Activated CD8-positive, alpha-beta memory T cell treated with anti-CD3 and anti-CD28 coated beads for 1 hour (primary cell): Measurements from ENCODE around the gene HNRNPCL1.
"Not testable (repeated sequence)": the region's sequence is repeated elsewhere in the genome, so short reads cannot be mapped to it uniquely, and the experiment has no call there.

ENCODE experiments used
- DNase-seq, 2 donors: peaks; one replicate each; pipeline ENCODE4 v3.0.0-alpha.2; 2020; ENCODE audit warnings: low read depth in 1 of 2; ENCODE audit errors: extremely low read depth in 1 of 2

The HNRNPCL1 gene

DNA sequence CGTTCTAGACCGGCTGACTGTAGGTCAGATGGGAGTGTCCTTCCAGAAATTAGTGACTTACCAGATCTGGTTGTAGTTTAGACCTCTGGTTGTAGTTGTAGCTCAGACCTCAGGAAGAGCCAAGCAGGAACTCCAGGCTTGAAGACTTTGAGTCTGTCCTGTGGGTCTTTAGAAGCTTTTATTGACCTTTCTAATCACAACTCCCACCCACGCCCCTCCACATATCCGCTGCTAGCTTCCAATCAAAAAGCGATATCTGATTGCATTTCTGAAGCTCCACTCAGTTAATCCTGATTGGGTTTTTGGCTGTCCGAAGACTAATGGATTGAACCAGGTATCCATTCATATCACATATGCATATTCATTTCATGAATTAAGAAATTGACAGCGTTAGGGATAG, at the start of gene HNRNPCL1:
TSS of gene HNRNPCL1 (minus strand) at position 101 of the 400 bp plus-strand sequence. CDS start 431 bp downstream, outside the sequence.
- DNase-seq, result not testable (repeated sequence)

DNA sequence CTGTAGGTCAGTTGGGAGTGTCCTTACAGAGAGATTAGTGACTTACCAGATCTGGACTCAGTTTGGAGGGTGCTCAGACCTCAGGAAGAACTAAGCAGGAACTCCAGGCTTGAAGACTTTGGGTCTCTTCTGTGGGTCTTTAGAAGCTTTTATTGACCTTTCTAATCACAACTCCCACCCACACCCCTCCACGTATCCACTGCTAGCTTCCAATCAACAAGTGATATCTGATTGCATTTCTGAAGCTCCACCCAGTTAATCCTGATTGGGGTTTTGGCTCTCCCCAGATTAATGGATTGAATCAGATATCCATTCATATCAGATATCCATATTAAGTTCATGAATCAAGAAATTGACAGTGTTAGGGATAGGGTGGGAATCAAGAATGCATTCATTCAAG, 49.6 kb upstream of the HNRNPCL1 start, which contains the start of gene PRAMEF10:
TSS of gene PRAMEF10 (minus strand) at position 101 of the 400 bp plus-strand sequence. CDS start 2,423 bp downstream, outside the sequence.
- not testable (repeated sequence) for DNase-seq

DNA sequence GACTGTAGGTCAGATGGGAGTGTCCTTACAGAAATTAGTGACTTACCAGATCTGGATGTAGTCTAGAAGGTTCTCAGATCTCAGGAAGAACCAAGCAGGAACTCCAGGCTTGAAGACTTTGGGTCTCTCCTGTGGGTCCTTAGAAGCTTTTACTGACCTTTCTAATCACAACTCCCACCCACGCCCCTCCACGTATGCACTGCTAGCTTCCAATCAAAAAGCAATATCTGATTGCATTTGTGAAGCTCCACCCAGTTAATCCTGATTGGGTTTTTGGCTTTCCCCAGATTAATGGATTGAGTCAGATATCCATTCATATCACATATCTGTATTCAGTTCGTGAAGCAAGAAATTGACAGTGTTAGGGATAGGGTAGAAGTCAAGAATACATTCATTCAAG, 37.6 kb upstream of the HNRNPCL1 start, which contains the start of gene PRAMEF4:
TSS of gene PRAMEF4 (minus strand) at position 101 of the 400 bp plus-strand sequence. CDS start 2,807 bp downstream, outside the sequence.
- not testable (repeated sequence) for DNase-seq

DNA sequence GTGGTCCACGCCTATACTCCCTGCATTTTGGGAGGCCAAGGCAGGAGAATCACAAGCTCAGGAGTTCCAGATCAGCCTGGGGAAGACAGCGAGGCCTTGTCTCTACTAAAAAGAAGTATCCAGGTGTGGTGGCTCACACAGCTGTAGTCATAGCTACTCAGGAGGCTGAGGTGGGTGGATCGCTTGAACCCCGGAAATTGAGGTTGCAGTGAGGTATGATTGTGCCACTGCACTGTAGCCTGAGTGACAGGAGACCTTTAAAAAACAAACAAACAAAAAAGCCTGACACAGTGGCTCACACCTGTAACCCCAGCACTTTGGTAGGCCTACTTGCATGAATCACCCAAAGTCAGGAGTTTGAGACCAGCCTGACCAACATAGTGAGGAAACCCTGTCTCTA, 29.9 kb upstream of the HNRNPCL1 start:
- DNase-seq, result not testable (repeated sequence)

DNA sequence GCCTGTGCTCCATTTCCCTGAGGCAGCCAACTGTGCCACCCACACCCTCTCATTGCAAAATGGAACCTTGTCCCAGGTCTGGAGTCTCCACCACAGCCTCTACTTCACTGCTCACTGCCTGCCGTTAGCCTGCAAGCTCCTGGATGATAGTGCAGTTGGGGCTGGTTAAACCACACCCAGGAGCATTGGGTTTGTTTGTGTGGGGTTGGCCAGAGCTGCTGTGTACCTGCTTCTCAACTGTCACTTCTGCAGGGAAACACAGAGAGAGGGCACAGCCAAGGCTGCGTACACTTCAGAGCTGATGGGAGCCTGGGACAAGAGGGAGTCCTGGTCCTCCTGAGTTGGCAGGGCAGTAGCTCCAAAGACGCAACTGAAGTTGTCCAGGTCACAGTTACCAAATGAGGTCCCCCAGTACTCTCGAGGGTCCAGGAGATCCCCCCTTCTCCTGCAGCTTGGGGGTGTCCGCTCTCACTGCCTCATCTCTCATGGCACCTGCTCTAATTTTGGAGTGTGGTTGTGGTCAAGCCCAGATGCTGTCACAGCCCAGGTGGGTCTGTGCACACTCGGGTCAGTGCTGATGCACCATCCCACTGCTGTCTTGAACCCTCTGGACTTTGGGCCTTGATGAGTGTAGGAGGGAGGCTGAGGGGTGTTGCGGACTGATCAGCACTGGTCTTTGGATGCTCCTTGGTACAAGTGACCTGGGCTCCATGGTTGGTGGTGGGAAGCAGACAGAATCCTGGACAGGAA, 14.8 kb upstream of the HNRNPCL1 start:
- not testable (repeated sequence) for DNase-seq

DNA sequence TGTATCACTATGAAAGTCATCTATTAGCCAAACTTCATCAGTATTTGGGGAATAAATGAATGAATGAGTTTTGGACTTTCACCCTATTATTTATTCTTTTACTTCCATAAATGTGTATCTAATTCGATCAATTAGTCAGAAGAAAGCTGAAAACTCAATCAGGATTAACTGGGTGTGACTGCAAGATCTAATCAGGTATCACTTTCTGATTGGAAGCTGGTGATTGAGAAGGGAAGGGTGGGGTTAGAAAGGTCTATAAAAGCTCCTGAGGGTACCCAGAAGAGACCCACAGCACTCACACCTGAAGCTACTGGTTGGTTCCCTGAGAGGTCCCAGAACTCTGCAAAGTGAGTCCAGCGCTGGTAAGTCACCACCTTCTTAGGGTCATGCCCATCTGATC, 8.3 kb upstream of the HNRNPCL1 start, which contains the start of gene PRAMEF2:
TSS of gene PRAMEF2 (plus strand) at position 301 of the 400 bp plus-strand sequence. CDS start 1,924 bp downstream, outside the sequence.
- not testable (repeated sequence) for DNase-seq

DNA sequence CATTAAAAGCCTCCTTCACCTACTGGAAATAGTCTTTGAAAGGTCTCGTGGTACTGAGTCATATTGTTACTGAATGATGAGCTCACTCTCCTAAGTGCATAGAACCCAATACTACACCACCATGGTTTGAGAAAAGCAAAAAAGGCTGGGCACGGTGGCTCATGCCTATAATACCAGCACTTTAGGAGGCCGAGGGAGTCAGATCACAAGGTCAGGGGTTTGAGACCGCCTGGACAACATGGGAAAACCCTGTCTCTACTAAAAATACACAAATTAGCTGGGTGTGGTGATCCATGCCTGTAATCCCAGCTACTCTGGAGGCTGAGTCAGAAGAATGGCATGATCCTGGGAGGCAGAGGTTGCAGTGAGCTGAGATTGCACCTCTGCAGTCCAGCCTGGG, 3.3 kb upstream of the HNRNPCL1 start:
- no peak for DNase-seq

DNA sequence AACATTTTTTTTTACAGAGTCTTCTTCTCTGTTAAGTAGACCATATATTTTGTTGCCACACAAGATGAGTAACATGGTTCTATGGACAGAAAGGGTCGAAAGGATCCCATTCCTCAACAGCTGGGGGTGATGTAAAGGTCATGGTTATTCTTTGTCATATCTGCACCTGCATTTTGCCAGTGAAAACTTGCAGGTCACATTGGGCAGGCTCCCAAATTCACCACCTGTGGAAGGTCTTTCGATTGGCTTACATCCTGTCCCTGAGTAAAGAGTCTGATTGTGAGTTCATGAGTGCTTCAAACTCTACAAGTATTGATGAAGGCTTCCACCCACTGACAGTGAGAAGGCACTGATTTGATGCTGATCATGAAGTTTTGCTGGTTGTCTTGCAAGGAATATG, 15.3 kb downstream of the HNRNPCL1 start:
- DNase-seq, result not testable (repeated sequence)

DNA sequence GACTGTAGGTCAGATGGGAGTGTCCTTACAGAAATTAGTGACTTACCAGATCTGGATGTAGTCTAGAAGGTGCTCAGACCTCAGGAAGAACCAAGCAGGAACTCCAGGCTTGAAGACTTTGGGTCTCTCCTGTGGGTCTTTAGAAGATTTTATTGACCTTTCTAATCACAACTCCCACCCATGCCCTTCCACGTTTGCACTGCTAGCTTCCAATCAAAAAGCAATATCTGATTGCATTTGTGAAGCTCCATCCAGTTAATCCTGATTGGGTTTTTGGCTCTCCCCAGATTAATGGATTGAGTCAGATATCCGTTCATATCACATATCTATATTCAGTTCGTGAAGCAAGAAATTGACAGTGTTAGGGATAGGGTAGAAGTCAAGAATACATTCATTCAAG, 17.2 kb downstream of the HNRNPCL1 start, which contains the start of gene PRAMEF11:
TSS of gene PRAMEF11 (minus strand) at position 101 of the 400 bp plus-strand sequence. CDS start 2,621 bp downstream, outside the sequence.
- DNase-seq, result not testable (repeated sequence)

DNA sequence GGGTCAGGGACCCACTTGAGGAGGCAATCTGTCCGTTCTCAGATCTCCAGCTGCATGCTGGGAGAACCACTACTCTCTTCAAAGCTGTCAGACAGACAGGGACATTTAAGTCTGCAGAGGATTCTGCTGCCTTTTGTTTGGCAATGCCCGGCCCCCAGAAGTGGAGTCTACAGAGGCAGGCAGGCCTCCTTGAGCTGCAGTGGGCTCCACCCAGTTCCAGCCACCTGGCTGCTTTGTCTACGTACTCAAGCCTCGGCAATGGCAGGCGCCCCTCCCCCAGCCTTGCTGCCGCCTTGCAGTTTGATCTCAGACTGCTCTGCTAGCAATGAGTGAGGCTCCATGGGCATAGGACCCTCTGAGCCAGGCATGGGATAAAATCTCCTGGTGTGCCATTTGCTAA, 29.5 kb downstream of the HNRNPCL1 start:
- not testable (repeated sequence) for DNase-seq

DNA sequence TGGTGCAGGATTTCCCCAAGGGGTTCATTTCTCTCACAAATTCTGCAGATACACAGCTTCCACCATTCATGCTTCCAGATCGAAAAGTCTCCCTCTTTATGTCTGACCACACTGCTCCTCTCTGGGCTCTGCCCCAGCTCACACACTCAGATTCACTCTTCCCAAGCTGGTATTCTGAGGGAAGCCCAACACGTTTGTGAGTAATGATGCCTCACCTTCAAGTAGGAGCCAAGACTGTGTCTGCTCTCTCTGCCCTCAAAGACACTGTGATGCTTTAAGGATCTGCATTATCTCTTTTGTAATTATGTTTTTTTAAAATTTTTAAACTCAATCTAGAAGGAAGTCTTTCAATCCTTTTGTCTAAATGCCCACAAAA, 37.1 kb downstream of the HNRNPCL1 start:
- DNase-seq, result no peak

DNA sequence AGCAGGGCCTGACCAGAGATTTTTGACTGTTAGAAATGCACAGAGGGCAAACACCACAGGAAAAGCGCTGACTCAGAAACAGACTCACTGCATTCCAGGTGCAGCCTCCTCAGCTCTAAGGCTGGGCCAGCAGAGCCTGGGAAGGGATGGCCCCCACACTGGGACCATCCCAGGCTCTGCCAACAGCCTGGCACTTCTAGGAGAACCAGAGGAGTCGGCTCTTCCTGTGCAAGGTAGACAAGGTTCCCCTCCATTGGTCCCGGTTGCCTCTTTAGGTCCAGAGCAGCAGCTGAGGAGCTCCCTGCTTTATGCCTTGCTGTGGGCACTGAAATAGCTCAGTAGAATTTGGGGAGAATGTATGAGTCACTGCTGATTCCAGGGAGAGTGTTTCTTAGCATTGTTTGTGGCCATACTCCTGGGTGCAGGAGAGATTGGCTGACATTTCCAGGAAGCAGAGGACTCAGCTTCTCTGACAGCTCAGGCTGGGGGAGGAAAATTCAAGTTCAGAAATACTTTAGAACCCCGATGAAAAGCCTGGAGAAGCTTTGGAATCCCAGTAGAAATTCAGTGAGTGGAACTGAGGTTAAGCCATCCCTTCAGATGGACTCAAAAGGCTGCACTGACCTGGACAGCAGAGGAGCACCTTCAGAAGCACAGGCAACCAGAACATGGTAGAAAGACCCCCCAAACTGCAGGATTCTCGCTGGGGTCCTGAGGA, 37.7 kb downstream of the HNRNPCL1 start:
- DNase-seq, result no peak

DNA sequence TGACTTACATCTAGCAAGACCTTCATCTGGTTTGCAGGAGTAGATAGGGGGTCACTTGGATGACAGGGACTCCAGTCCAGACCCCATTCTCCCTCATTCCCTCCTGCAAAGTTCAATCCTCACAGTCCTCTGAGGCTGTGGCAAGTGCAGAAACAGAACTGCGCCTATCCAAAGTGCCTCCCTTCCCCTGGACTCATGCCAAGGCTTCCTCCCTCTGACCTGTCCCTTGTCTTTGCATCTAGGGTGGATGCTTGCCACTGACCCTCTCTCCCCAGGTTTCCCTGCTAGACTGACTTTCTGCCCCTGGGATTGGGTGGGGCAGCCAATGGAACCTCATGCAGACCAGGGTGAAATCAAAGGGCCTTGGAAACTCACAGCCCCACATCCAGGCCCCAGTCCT, 38.6 kb downstream of the HNRNPCL1 start:
- DNase-seq, result no peak

DNA sequence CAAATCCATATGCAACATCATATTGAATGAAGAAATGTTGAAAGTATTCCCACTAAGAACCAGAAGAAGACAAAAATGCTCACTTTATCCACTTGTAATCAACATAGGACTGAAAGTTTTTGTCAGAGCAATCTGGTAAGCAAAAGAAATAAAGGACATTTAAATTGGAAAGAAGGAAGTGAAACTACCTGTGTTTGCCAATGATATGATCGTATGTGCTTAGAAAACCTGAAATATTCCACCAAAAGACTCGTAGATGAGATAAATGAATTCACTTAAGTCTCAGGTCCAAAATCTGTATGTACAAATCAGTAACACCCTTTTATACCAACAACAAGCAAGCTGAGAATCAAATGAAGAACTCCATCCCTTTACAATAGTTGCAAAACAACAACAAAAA, 48.8 kb downstream of the HNRNPCL1 start:
- DNase-seq, result no peak

DNA sequence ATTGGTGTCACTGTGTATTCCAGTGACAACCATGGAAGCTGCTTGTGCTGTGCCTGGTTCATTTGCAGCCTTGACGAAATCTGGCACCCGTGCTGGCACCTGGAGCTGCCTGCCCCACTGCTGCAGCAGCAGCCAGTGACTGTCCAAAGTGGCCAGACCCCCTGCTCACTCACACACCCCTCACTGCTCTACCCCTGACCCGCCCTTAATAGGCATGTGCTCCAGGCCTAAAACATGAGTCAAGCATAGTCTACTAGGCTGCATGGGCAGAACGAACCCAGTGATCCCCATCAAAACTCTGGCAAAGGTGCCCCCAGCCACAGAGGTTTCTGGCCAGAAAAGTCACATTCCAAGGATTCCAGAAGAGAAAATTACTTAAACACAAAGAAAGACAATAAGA, 49.6 kb downstream of the HNRNPCL1 start:
- DNase-seq, result no peak
